Stomach (tissue), 4 donors: ENCODE results near the gene ARL8B.

ENCODE experiments used
- POLR2A ChIP-seq, 4 donors: fragments of 450-650 bp; IDR thresholded peaks; one replicate each; pipeline ENCODE4 v1.6.1; 2016; ENCODE audit warnings: antibody characterized with exemption in 4 of 4, control low read depth in 2 of 4, mild to moderate bottlenecking in 1 of 4, moderate library complexity in 1 of 4
- POLR2AphosphoS5 ChIP-seq, 3 donors: sonication (generic); formaldehyde crosslinking; IDR thresholded peaks; one replicate each; pipeline ENCODE4 v1.6.1; 2016; ENCODE audit warnings: antibody characterized with exemption in 3 of 3
- TF ChIP-seq, protein P1 (sequence below), 7 experiments: fragments of 450-650 bp in 4 of 7; fragments of 200-600 bp in 3 of 7; sonication (generic) in 3 of 7; IDR thresholded peaks; one replicate each; pipeline ENCODE4 v1.5.1; 2016 to 2019; ENCODE audit warnings: antibody characterized with exemption in 7 of 7, control low read depth in 2 of 7, mild to moderate bottlenecking in 1 of 7

DNA sequence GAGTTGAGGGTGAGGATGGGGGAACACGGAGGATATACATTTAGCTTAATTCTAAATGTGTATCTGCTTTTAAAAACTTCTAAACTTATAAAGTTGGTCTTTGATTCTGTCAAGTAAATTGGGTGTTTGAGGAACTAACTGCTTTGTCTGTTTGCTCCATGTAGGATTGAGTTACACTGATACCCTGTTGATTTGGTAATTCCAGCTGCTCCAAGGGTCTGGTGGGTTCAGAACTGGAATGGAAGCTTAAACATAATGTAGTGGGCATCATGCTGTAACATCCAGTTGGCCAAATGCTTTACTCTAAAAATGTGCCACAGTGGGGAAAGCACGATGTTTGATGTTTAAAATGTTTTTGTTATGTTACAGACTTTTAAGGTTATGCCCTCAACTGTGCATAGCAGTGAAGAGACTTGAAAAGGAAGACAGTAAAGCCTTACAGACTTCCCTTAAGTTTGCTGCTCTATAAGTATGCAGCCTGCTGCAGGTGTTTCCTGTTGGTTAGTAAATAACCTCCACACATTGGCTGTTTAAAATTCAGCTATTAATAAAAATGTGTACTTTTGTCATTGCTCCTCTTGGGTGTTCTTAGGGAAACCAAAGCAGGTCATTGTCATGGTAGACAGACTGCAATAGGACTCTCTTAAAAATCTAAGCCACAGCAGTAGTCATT is 59.5 kb downstream of the ARL8B start:
- no peak for TF ChIP-seq POLR2AphosphoS5 (IDR thresholded peaks at IDR 0.05)
- TF ChIP-seq, protein P1, sequence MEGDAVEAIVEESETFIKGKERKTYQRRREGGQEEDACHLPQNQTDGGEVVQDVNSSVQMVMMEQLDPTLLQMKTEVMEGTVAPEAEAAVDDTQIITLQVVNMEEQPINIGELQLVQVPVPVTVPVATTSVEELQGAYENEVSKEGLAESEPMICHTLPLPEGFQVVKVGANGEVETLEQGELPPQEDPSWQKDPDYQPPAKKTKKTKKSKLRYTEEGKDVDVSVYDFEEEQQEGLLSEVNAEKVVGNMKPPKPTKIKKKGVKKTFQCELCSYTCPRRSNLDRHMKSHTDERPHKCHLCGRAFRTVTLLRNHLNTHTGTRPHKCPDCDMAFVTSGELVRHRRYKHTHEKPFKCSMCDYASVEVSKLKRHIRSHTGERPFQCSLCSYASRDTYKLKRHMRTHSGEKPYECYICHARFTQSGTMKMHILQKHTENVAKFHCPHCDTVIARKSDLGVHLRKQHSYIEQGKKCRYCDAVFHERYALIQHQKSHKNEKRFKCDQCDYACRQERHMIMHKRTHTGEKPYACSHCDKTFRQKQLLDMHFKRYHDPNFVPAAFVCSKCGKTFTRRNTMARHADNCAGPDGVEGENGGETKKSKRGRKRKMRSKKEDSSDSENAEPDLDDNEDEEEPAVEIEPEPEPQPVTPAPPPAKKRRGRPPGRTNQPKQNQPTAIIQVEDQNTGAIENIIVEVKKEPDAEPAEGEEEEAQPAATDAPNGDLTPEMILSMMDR (IDR thresholded peaks at IDR 0.05) = no peak
- TF ChIP-seq POLR2A (IDR thresholded peaks at IDR 0.05) = no peak
